ENCODE measurements around the gene DTNA.
"Not testable (repeated sequence)": the region's sequence is repeated elsewhere in the genome, so short reads cannot be mapped to it uniquely, and the experiment has no call there.

The DTNA gene

DNA sequence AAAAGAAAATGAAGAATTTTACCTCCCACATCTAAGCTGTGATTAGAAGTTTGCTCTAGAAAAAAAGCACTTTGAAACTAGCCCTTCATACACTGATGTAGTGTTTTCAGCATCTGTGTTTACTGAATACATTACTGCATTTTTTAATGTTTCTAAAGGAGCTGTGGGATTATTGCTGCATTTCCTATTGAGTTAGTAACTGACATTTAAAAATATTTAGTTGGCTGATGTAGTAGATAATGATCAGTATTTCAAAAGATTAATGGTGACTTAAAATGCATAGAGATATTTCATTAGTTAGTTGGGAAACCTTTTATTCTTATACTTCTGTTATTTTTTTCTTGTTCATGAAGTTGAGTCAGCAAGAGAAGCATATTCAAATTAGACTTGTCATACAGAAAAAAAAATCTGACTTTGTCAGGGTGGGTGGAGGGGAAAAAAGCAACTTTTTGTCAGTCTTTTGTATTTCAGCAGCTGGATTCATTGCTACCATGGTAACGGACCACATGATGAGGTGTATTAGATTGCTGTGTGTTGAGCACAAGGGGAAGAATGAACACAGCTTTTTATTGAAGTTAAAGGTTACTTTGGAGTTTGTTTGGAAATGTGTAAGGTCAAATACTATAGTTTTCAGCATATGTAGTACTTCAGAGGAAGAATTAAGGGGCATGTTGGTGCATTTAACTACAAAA is at the start of gene DTNA:
Gene DTNA (plus strand): TSS at position 549 of the 692 bp plus-strand sequence. CDS start 45,679 bp downstream, outside the sequence.
- DNase-seq = no peak

DNA sequence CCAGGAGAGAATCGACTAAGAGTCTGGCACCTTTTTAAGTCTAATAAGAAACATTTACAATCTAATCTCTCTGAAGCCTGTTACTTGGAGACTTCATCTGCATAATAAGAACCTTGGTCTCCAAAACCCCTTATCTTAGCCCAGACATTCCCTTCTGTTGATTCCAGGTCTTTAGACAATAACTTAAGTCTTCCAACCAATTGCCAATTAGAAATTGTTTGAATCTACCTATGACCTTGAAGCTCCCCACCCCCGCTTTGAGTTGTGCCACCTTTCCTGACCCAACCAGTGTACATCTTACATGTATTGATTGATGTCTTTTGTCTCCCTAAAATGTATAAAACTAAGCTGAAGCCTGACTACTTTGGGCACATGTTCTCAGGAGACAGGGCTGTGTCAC is 49.5 kb upstream of the DTNA start:
- DNase-seq = no peak

DNA sequence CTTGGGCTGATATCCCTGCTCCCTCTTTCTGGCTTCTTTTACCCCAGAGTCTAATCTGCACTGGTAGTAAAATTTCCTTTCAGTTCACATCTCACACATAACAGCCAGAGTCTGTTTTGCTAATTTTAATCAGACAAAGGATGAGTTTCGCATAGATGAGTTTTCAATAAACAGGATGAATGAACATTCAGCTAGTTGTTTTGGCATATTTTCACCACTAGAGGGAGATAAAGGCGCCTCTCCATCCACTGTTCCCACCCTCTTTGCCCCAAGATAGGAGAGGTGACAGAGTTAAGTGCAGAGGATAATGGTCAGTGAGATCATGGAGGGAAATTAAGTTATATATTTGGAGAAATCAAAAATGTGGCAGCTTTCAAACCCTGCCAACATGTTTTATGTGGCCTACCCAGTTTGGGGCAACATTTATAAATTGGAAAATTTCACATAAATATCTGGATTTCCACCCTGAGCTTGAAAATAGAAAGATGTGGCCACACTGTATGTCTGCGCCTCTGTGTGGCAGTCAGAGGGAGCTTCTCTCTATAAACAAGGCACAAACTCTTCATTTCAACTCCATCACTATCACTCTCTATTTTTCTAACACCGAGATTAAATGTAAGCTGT is 48.5 kb upstream of the DTNA start:
- no peak for DNase-seq

DNA sequence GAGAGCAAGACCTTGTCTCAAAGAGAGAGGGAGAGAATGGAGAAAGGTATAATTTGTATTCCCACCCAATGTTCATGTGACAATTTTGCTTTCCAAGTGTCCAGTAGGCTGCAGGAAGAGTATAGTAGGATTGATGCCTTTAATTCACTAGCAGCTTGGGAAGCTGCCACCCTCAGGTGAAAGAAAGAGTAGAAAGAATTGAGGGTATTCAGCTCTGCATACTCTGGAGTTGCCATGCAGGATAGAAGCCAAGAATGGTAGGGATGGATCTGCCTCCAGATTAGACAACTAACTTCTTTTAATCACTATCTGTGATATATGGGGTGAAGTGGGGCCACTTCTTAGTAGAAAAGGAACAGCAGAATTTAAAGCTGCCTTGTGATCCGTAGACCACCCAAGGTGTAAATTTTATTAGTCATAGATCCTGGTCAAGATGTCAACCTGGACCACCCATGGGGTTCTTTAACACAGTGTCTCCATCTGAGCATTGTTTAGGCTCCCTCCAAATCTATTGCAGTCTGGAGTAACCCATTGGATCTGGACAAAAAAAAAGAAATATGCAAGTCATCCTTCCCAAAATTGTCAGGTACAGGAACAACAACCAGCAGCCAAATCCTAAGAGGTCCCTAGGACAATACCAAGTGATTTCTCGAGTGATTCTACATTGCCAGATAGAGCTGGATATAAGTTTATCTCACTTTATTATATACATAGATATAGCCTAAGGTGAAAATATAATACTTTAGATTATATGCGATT is 33.1 kb upstream of the DTNA start:
- DNase-seq = no peak

DNA sequence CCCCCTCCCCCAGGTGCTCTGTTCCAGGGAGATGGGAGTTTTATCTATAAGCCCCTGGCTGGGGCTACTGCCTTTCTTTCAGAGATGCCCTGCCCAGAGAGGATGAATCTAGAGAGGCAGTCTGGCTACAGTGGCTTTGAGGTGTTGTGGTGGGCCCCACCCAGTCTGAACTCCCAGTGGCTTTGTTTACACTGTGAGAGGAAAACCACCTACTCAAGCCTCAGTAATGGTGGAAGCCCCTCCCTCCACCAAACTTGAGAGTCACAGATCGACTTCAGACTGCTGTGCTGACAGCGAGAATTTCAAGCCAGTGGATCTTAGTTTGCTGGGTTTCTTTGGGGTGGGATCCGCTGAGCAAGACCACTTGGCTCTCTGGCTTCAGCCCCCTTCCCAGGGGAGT is 20.3 kb upstream of the DTNA start:
- not testable (repeated sequence) for DNase-seq

DNA sequence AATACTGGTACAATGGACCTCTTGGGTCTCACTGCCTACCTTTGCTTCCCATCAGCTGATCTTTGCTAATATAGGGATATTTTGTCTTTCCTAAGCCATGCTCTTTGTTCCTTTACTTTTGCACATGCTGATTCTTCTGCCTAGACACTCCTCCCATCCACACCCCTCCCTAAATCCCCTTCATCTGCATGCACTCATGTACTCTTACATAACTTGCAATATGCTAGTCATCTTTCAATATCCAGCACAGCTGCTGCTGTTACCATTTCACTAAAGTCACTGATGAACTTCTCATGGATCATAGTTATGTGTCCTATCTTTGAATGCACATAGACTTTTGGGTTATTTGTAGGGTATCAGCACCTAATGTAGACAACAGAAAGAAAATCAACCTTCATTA is 18.5 kb upstream of the DTNA start:
- no peak for DNase-seq

DNA sequence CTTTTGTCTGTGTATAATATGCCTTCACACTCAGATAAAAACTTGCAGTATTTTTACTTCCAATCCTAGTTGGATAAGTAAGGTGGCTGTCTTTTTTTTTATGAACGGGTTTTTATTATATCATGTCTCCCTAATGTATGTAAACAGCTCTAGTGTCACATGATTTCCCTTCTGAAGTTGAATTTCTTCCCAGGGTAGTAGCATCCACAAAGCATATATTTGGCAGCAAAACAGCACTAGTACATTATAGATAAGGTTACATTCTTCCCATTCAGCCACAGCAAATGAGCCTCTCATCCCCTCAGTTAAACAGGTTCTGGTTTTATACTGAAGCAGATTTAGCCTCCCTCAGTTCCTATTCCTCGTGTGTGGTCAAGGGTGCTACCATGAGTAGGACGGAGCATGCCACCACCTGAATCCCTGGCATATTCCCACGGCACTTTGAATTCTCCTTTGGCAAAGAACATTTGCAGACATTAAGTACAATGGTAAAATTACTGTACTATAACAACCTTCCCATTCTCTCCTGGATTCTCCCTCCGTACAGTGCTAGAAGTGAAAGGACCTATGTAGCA is 15.4 kb upstream of the DTNA start:
- no peak for DNase-seq

DNA sequence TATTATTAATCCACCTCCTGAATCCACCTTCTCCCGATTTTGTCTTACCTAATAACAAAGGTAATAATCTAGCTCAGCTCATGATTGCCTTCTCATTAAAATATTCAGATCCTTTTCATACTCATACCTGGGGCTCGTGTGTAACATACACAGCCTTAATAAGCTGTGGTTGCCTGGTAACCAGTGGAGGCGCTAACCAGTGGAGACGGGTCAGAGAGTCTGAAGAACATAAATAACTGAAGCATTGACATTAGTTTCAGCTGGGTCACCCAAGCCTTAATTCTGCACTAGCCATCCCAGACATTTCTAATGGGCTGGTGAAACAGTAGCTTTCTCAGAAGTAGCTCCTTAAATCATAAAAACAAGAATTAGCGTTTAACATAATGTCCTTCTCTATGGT is 14.8 kb upstream of the DTNA start:
- DNase-seq = no peak

DNA sequence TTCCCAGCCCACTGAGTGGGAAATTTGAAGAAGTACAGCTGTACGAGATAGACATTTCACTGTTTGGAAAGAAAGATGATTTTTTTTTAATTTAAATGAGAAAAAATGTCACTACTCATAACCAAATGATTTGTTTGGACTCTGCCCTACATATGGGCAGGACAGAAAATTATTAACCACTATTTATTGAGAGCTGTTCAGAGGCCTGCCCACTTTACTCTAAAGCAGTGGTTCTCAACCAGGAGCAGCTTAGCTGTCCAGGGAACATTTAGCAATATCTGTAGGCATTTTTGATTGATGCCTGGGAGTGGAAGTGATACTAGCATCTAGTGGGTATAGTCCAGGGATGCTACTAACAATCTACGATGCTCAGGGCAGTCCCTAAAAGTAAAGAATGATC is 13.4 kb upstream of the DTNA start:
- no peak for DNase-seq

DNA sequence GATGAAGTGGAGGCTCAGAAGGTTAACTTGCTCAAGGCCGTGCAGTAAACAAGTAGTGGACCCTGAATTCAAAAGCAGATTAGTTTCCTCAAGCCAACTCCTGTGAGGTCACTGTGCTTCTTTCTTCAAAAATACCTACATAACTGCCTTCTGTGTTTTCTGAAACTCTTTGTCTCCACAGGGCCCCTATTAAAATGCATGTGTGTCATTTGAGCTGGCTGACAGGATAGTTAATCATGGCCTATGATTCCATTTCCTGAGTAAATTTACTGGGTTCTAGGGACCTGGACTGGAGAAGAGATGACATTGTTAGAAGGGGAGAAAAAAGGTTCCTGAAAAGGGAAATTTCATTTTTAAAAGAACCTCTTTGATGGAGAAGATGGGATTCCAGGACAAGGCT is 12.9 kb upstream of the DTNA start:
- DNase-seq = no peak

DNA sequence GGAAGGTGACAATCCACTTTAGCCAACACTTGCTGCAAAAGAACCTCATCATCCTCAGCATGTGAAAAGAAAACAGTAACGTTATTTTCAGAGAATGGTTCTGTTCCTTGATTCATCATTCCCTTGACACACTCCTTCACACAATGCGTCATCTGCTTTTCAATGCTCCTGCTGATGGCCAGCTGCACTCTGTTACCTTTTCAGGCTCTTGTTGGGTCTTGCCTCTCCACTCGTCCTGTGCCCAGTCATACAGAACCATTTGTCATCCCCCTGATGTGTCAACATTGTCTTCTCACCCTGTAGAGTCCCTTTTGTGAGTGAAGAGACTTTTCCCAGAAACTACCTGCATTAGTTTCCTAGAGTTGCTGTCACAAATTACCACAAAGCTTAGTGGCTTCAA is 12.2 kb upstream of the DTNA start:
- DNase-seq = no peak

DNA sequence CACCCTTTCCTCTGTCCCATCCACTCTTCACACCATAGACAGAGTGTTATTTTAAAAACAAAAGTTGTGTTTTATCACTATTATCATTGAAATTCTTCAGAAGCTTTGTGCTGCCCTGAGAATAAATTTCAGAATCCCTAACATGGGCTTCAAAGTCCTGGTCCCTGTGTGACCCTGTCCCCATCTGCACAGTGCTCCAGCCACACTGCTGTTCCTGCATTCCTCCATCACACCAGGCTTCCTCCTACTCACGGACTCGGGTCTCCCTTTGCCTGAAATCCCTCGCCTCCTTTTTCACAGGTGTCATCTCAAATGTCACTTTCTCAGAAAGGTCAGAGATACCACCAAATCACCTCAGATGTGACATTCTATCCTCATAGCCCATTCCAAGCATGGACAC is 8.2 kb upstream of the DTNA start:
- DNase-seq = no peak

DNA sequence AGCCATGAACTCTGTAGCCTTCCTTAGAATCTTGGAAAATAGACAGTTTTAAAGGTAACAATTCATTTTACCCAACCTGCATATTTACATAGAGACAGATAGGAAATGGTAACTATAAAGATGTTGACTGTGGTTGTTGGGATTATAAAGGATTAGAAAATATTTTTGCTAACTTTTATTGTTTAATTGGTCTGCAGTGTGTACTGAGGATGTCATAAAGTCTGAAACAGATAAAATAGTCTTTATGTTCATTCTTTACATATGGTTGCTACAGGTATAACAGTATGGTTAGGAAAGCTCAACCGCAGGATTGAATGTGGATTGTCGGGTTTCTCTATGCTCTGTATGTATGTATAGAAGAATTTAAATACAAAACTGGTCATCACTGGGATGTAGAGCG is 7.3 kb upstream of the DTNA start:
- no peak for DNase-seq

DNA sequence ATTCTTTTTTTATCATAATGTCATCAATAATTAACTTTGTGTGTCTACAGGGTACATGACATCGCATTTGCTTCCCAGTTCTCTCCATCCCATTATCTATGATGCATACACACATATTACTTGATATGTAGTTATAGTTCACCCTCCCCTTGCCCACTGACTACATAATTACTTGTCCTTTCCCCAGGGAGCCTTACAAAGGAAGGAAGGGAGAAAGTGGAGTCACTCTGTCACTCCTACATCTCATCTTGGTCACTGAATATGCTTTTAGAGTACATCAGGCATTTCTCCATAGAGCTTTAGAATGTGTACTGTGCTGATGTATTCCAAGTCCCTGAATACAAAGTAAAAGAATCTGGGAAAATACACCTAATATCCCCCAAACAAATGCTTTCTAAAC is 6.0 kb upstream of the DTNA start:
- DNase-seq = no peak

DNA sequence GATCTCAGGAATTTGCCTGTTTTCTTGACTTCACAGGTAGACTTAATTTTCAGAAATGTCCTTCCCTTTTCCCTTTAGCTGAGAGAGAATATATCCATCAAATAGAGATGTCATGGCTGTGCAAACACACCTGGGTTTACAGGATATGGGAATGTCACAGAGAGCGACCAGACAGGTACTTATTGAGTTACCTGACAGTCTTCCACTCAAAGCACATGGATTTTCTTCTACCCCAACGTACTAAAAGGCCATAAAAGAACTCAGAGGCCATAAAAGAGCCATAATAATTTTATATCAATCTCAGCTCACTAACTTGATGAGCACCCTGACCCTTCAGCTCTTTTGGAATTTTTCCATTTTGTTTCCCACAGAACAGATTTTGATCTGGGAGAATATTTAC is 5.3 kb upstream of the DTNA start:
- no peak for DNase-seq

DNA sequence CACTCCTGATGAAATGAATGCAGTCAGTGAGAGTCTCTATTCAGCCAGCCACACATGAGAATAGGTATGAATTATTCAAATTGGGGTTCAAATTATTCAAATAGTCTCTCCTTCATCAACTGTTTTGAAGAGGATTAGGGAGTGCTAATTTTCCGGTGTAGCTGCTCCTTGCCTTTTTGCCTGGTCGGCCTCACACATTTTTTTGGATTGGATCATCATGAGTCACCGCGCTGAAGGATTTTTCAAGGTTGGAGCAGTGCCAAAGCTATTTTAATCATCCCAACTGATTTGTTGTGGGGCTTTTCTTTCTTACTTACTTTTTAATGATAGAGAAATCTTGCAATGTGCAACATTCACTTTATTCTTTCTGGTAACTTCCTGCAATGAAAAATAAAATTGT is 2.4 kb upstream of the DTNA start:
- DNase-seq = no peak

DNA sequence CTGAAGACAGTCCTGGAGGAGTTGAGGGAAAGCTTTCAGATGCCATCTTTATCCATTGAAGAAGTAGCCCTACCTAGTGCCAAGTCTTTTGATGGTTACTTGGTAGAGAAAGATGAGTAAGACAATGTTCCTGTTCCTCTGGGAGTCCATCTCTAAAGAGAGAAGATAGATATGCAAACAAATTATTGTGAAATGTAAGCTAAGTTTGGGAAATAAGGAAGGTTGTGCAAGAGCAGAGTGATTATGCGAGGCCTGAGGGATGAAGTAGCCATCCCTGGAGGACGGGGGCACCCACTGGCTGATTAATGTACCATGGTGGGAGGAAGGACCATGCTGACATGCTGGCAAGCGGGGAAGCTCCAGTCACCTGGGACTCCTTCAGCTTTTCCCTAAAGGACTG is 994 bp upstream of the DTNA start:
- DNase-seq = no peak

DNA sequence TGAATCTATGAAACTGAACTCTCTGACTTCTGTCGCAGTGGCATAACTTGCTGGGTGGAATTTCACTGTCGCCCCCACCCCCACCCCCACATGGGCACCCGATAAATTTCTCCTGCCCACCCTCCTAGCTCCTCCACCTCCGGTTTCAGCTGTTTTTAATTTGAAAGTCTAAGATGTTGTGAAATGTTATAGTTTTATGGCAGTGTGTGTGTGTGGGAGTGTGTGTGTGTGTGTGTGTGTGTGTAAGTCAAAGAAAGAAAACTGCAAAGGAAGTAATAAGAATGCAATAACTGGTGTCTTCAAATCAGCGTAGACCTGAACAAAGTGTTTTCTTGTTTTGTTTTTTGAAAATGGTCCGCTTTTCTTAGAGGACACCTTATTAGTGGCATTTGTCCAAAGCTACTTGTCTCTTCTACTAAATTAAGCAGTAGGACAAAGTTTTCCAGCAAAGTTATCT is 388 bp downstream of the DTNA start:
- no peak for DNase-seq

DNA sequence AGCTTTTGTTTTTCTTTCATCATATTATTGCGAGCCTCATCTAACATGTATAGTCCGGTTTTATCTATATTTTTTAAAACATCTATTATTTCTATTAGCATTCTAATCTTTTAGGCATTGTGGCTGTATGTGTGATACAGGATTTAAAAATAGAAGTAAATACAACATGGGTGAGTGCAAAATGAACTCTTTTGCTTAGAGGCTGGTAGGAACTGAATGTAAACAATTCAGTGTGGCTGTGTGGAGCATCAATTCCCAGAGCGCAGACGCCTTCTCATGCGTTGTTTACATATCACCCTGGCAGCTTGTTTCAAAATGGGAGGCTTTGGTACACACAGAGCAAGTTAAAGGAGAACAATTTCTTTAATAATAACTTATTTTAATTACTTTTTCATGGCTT is 836 bp downstream of the DTNA start:
- no peak for DNase-seq

DNA sequence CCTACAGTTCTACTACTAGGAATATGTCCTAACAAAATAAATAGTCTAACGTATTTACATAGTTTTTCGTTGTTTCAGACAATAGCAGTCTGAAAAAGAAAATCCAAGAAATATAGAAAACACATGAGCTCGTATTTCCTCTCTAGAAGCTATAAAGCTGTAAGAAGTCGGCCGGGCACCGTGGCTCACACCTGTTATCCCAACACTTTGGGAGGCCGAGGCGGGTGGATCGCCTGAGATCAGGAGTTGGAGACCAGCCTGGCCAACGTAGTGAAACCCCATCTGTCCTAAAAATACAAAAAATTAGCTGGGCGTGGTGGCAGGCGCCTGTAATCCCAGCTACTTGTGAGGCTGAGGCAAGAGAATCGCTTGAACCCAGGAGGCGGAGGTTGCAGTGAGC is 6.0 kb downstream of the DTNA start:
- DNase-seq = not testable (repeated sequence)

DNA sequence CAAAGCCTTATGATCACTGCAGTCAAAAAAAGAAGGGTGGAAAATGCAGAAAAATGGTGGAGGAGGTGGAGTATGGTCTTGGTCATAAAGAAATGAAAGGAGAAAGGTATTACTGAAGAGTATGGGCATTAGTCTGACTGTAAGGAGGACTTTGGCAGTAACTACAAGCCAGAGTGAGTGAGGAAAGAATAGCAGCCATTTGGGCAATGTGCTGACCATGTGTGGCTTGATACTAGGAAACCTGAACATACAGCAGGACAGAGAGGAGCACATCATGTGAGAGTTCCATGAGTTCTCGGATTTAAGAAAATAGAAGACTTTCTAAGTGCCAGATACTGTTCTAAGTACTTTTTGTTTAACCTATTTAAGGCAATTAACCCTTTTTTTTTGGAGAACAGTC is 8.5 kb downstream of the DTNA start:
- no peak for DNase-seq

DNA sequence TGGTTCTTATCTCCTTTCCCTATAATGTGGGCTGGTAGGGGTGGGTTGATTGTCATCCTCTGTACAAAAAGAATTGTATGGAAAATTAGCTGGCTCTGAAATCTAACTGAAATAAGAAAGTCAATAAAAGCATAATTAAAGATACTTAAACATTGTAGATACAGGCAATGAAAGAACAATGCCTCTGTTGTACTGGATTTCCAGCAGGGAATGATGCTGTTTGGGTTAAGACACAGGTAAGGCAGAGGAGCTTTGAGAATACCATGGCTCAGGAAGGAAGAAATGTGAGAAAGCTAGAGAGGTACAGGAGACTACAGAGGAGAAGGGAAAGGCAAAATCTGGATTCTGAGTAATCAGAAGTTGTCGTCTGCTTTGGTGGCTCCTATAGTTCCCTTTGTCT is 10.1 kb downstream of the DTNA start:
- no peak for DNase-seq

DNA sequence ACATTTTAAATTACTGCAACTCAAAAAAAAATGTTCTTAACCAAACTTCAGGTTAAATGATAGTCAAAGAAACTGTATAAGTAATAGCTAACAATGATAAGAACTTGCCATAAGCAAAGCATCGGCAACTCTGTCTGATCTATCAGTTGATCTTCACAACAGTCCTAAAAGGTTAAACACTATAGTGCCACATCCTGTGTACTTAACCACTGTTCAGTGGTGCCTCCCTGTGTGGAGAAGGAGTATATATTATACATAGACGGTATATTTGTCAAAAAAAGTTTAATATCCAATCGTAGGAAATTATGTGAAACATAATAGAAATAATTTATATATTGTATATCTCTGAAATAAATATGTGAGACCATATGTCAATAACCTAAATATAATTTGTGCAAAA is 13.0 kb downstream of the DTNA start:
- no peak for DNase-seq

DNA sequence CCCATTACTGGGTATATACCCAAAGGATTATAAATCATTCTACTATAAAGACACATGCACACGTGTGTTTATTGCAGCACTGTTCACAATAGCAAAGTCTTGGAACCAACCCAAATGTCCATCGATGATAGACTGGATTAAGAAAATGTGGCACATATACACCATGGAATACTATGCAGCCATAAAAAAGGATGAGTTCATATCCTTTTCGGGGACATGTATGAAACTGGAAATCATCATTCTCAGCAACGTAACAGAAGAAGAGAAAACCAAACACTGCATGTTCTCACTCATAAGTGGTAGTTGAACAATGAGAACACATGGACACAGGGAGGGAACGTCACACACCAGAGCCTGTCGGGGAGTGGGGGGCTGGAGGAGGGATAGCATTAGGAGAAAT is 15.6 kb downstream of the DTNA start:
- DNase-seq = not testable (repeated sequence)
